GM19468 (cell line): ENCODE measurements around the gene HDAC1.

Source experiments
- ATAC-seq: cut with Tn5 transposase; IDR thresholded peaks from one replicate; pipeline ENCODE4 v1.9.1; 2021; ENCODE audit warnings: mild to moderate bottlenecking, moderate library complexity, moderate number of reproducible peaks; ENCODE audit not compliant: unreplicated experiment; ENCODE audit errors: extremely low read depth

HDAC1 gene

DNA sequence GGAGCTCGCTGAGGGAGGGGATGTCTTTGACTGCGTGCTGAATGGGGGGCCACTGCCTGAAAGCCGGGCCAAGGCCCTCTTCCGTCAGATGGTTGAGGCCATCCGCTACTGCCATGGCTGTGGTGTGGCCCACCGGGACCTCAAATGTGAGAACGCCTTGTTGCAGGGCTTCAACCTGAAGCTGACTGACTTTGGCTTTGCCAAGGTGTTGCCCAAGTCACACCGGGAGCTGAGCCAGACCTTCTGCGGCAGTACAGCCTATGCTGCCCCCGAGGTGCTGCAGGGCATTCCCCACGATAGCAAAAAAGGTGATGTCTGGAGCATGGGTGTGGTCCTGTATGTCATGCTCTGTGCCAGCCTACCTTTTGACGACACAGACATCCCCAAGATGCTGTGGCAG lies 71.8 kb downstream of the HDAC1 start:
- no peak for ATAC-seq

DNA sequence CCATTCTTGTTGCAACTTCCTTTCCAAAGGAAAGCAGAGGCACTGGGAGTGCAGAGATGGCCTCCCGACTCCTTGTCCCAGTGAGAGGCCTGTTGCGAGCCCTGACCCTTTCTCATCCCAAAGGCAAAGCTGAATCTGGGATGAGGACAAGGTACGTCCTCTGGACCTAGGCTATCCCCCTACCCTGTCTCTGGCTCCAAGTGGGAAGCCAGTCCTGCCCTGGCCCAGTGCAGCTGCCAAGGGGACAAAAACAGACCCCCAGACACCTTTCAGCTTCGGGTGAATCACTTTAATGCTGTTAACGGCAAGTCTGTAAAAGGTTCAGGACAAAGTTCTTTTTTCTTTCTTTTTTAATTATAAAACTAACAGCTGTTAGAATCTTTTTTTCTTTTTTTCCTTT lies 73.0 kb downstream of the HDAC1 start:
- ATAC-seq = no peak

GRCh38 chr1:32365445-32365844 lies 73.6 kb downstream of the HDAC1 start:
- no peak for ATAC-seq

DNA sequence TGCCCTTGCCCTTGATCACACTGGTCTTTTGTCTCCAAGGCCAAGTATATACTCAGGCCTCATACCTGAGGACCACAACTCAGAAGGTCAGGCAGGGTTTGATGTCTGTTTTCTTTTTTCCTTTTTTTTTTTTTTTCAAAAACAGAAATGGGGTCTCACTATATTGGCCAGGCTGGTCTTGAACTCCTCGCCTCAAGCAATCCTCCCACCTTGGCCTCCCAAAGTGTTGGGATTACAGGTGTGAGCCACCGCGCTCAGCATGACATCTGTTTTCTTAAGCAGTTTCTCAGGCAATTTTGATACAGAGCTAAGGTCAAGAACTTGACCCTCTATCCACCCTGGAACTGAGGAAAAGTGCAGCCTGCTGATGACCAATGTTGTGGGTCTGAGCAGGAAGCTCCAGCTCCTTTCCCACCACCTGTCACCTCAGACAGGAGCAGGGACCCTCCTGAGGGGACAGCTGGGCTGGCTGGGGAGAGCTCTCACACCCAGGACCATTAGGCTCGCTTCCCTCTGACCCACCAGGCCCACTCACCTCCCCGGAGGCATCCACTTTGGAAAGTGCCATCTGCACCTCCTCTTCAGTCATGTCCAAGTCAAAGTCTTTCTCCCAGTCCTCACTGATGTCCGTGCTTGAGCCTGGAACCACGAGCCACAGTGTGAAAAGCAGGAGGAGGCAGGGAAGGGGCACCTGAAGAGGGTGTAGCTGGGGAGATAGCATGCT lies 76.2 kb downstream of the HDAC1 start:
- ATAC-seq = no peak

DNA sequence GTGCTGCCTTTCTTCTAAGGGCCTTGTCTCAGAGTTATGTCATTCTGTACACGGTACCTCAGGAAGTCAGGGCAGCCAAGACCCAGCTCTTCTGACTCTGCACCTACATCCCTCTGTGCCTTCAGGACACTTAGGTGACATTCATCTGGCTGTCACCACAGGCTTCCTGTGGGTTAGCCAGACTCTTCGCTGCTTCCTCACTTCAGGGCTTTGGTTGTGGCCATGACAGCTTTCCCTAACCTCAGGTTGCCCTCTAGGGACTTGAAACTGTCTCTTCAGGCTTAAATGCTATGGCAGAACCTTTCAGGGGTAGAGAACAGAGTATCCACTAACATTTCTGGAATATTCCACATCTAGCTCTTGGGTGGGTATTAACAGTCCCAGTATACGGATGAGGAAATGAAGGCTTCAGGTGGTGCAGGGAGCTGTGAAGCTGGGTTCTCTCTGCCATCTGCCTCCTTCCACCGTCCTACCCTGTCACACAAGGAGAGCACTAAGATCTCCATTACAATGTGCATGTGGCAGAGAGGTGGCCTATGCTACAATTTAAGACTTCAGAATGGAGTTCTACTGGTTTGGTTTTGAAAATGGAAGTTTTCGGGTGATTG lies 80.4 kb downstream of the HDAC1 start:
- no peak for ATAC-seq

DNA sequence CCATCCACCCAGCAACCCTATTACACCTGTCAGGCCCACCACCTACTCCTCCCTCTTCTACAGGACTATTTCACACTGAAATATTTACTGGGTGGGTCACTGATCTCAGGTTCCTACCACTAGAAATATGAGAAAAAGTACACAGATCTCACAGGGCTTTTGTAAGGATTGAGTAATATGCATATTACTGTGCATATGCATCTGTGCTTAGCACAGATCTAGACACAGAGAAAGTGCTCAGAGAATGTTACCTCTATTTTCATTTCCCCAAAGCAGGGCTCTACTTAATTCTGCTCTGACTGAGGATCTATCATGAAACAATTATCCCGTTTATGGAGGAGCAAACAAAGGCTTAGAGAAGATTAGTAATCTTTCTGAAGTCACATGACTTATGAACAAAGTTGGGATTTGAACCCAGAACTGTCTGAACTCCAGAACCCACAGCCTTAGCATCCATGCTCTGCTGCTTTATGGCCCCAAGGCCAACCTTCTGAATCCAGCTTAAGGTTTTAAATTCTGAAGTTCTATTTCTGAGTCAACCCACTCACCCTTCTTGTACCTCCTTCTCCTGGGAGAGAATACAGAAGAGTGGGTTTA lies 82.2 kb downstream of the HDAC1 start:
- ATAC-seq = no peak

DNA sequence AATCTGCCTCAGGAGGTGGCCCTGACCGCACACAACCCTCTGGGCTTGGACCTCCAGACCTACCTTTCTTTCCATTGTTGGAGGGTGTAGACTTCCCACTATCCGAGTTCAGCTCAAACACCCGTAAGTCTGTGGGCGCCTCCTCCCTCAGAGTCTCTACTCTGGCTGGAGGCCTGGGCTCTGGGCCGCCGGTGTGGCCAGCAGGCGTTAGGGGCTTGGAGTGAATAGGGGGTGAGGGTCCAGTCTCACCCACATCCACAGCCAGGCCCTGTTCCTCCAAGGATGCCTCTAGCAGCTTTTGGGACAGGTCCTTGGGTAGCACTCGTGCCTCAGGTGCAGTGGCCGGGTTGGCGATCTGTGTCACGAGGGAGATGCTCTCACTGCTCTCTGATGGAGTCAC lies 84.3 kb downstream of the HDAC1 start:
- no peak for ATAC-seq

DNA sequence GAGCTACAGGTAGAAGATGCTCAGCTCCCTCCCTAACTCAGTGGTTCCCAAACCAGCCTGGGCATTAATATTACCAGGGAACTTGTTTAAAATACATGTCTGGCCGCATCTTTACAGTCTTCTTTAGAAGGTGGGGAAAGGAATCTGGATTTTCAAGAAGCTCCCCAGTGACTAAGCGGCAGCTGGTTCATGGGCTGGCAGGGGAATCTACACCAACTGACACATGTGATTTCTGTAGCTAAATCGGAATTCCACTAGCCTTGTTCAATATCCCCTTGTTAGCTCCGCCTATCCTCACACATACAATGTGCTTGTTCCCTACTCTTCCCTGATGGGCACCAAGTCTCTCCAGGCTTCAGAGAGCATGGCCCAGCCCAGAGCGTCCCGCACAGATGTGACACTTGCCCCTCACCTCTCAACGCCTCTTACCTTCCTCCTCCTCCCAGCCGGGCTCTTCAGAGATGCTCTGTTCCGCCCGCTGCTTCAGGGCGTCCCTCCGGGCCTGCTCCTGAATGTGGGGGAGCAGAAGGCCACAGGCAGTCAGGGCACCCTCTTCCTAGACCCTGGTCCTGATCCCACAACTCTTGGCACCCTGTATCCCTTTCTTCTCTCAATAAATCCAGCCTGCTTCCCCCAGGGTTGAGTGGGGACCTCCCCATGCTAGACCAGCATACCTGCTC lies 85.8 kb downstream of the HDAC1 start:
- no peak for ATAC-seq

GRCh38 chr1:32380057-32380456 lies 88.2 kb downstream of the HDAC1 start:
- ATAC-seq = no peak
